Measurements from ENCODE around the gene EEIG2. TPM values are rescaled to one million over a fixed set of nuclear protein-coding genes. Genes with fewer than 3 reads are reported as not detected.

The EEIG2 gene
- total and polyA plus RNA-seq, 2 of the 13 experiments (the other 11 are each of a cell fraction or from before 2014, with no cell fraction given) = 0.90 to 3.2 TPM

DNA sequence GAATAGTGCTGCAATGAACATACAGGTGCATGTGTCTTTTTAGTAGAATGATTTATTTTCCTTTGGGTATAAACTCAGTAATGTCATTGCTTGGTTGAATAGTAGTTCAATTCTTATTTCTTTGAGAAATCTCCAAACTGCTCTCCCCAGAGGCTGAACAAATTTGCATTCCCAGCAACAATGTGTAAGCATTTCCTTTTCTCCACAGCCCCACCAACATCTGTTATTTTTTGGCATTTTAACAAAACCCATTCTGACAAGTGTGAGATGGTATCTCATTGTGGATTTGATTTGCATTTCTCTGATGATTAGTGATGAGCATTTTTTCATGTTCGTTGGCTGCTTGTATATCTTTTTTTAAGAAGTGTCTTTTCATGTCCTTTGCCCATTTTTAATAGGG, 21.9 kb upstream of the EEIG2 start:
- BruUV-seq (replicated peaks) = no TSS peak
- Histone ChIP-seq H3K27me3 (ENCODE audit: control insufficient read depth in 1 of 2, insufficient read depth in 2 of 2, low read length in 2 of 2) (no peaks in the 10 kb centered on the region), H3K79me2 (ENCODE audit: insufficient read depth, low read length) (no peaks in the 10 kb centered on the region), H3K36me3 (replicated peaks in 1 of 2; ENCODE audit: control insufficient read depth in 1 of 2, insufficient read depth in 2 of 2, low read length in 2 of 2) (no peaks in the 10 kb centered on the region), H3K4me2 (ENCODE audit: low read depth, low read length) (no peak overlapping the region), H2AFZ (ENCODE audit: low read length) (no peak overlapping the region), H3K27ac (ENCODE audit: extremely low read length, insufficient read depth, low read length) (no peak overlapping the region), H3K4me3 (replicated peaks in 1 of 3; ENCODE audit: insufficient read depth in 1 of 3, low read depth in 2 of 3, low read length in 3 of 3) (no peak overlapping the region), H3K9ac (ENCODE audit: insufficient read depth, low read depth, low read length) (no peak overlapping the region), H3K9me3 (ENCODE audit: low read length) (no peaks in the 10 kb centered on the region), H3K4me1 (ENCODE audit: insufficient read depth, low read length) (no peaks in the 10 kb centered on the region), H4K20me1 (ENCODE audit: insufficient read depth, low read length) (no peaks in the 10 kb centered on the region)
- in situ Hi-C loops (cut with HindIII; ENCODE audit: extremely low pct_ligation_motif_present, low pct_unique_long_range_greater_than_20kb) = no loop called here
- POLR2A ChIA-PET = no interaction called here
- no peak for DNase-seq (ENCODE audit: low spot score)
- CTCF ChIA-PET (ENCODE audit: low intra/inter-chr PET ratio, low total read pairs) = no interaction called here
- no peak for ATAC-seq
- no peak for FAIRE-seq
- WGBS (ENCODE audit: low lambda C conversion rate) = 0% methylated on average over 1 of the region's 1 CpG
- intact Hi-C loops (cut with micrococcal nuclease; ENCODE audit: unreplicated experiment) = no loop called here
- TF ChIP-seq ZNF605 (CRISPR knock-in tag; IDR thresholded peaks at IDR 0.05) (no peak), ZSCAN21 (CRISPR knock-in tag; IDR thresholded peaks at IDR 0.05; ENCODE audit: borderline replicate concordance) (no peak), NFKB2 (CRISPR knock-in tag; IDR thresholded peaks at IDR 0.05; ENCODE audit: borderline replicate concordance) (no peak), ZKSCAN5 (CRISPR knock-in tag; IDR thresholded peaks at IDR 0.05) (no peak), ZNF616 (CRISPR knock-in tag; IDR thresholded peaks at IDR 0.05; ENCODE audit: low read depth) (no peak), MAF1 (CRISPR knock-in tag; IDR thresholded peaks at IDR 0.05; ENCODE audit: borderline replicate concordance) (no peak), NKX3-1 (CRISPR knock-in tag; IDR thresholded peaks at IDR 0.05) (no peak), ZNF234 (CRISPR knock-in tag; conservative IDR thresholded peaks at IDR 0.05) (no peak), ZNF382 (CRISPR knock-in tag; IDR thresholded peaks at IDR 0.05; ENCODE audit: borderline replicate concordance) (no peak), SRSF4 (IDR thresholded peaks at IDR 0.05; ENCODE audit: low read depth, low read length, poor library complexity, severe bottlenecking) (no peak), NFRKB (IDR thresholded peaks at IDR 0.05) (no peak), ZNF75D (CRISPR knock-in tag; IDR thresholded peaks at IDR 0.05; ENCODE audit: borderline replicate concordance) (no peak)
- TF ChIP-seq, protein P1, sequence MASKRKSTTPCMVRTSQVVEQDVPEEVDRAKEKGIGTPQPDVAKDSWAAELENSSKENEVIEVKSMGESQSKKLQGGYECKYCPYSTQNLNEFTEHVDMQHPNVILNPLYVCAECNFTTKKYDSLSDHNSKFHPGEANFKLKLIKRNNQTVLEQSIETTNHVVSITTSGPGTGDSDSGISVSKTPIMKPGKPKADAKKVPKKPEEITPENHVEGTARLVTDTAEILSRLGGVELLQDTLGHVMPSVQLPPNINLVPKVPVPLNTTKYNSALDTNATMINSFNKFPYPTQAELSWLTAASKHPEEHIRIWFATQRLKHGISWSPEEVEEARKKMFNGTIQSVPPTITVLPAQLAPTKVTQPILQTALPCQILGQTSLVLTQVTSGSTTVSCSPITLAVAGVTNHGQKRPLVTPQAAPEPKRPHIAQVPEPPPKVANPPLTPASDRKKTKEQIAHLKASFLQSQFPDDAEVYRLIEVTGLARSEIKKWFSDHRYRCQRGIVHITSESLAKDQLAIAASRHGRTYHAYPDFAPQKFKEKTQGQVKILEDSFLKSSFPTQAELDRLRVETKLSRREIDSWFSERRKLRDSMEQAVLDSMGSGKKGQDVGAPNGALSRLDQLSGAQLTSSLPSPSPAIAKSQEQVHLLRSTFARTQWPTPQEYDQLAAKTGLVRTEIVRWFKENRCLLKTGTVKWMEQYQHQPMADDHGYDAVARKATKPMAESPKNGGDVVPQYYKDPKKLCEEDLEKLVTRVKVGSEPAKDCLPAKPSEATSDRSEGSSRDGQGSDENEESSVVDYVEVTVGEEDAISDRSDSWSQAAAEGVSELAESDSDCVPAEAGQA (IDR thresholded peaks at IDR 0.05; ENCODE audit: low read depth) = no peak
- TF ChIP-seq, protein P1 (CRISPR knock-in tag; IDR thresholded peaks at IDR 0.05; ENCODE audit: borderline replicate concordance) = no peak
